H1 (cell line): Measurements from ENCODE around the gene UVRAG. TPM values are rescaled to one million over a fixed set of nuclear protein-coding genes. Genes with fewer than 3 reads are reported as not detected.
"Not testable (repeated sequence)": the region's sequence is repeated elsewhere in the genome, so short reads cannot be mapped to it uniquely, and the experiment has no call there.

Experiments used
- CTCF ChIA-PET: fragments of 300-600 bp; sonication (Branson Sonifier 250); formaldehyde crosslinking; loops from one replicate; lab custom pipeline; 2021; ENCODE audit not compliant: partially characterized antibody; lab: Charles Lee
- POLR2A ChIA-PET: fragments of 300-600 bp; sonication (Branson Sonifier 250); formaldehyde crosslinking; loops from one replicate; lab custom pipeline; 2021; ENCODE audit warnings: inconsistent platforms; ENCODE audit not compliant: partially characterized antibody; lab: Charles Lee
- DNase-seq, 2 experiments: peaks; one replicate each; pipeline versions ENCODE4 v3.0.0 to v3.0.0-alpha.2; 2010 to 2022; ENCODE audit warnings: low spot score in 2 of 2, low read depth in 1 of 2, mixed read lengths in 1 of 2
- FAIRE-seq: peaks from 2 replicates; lab custom pipeline; 2011; peaks lifted over from hg19 to GRCh38; lab: Jason Lieb, UNC
- H2AFZ ChIP-seq: 2 replicates; pipeline ENCODE4 v1.8.1; 2012; ENCODE audit warnings: low read length, inconsistent platforms
- H2AK5ac ChIP-seq: 2 replicates; pipeline ENCODE4 v1.6.1; 2013; ENCODE audit warnings: low read depth, low read length
- H2BK120ac ChIP-seq: replicated peaks from 2 replicates; pipeline ENCODE3; 2013; ENCODE audit warnings: low read depth, low read length, inconsistent platforms
- H2BK12ac ChIP-seq: 2 replicates; pipeline ENCODE4 v1.6.1; 2013; ENCODE audit warnings: low read depth, low read length
- H2BK15ac ChIP-seq: 2 replicates; pipeline ENCODE4 v1.6.1; 2013; ENCODE audit warnings: low read length
- H2BK20ac ChIP-seq: 2 replicates; pipeline ENCODE4 v1.6.1; 2013; ENCODE audit warnings: low read length
- H2BK5ac ChIP-seq: 2 replicates; pipeline ENCODE4 v1.6.1; 2013; ENCODE audit warnings: low read depth, low read length
- H3K14ac ChIP-seq: 2 replicates; pipeline ENCODE4 v1.6.1; 2013; ENCODE audit warnings: inconsistent platforms; ENCODE audit not compliant: insufficient read length
- H3K18ac ChIP-seq: 2 replicates; pipeline ENCODE4 v1.6.1; 2013; ENCODE audit warnings: low read length; ENCODE audit errors: extremely low read depth
- H3K23ac ChIP-seq: 2 replicates; pipeline ENCODE4 v1.6.1; 2013; ENCODE audit warnings: inconsistent platforms; ENCODE audit not compliant: insufficient read length
- H3K23me2 ChIP-seq: 2 replicates; pipeline ENCODE4 v1.6.1; 2013; ENCODE audit warnings: low read depth, low read length
- H3K27ac ChIP-seq: 2 replicates; pipeline ENCODE4 v1.6.1; 2011; ENCODE audit warnings: low read depth, low read length, inconsistent platforms
- H3K27me3 ChIP-seq, 4 experiments: replicated peaks in 1 of 4; 1 replicate in 1 of 4; 2 replicates in 3 of 4; pipeline versions ENCODE4 v1.6.1 to v1.8.1; 2011 to 2013; ENCODE audit warnings: low read length in 3 of 4, mild to moderate bottlenecking in 3 of 4, inconsistent platforms in 2 of 4, mixed read lengths in 2 of 4, moderate library complexity in 1 of 4; ENCODE audit not compliant: control insufficient read depth in 3 of 4, insufficient read depth in 3 of 4; ENCODE audit errors: extremely low read depth in 1 of 4
- H3K36me3 ChIP-seq, 4 experiments: 2 replicates each; pipeline versions ENCODE4 v1.6.1 to v1.8.1; 2011 to 2013; ENCODE audit warnings: mild to moderate bottlenecking in 4 of 4, low read length in 3 of 4, moderate library complexity in 2 of 4, control low read depth in 1 of 4, inconsistent platforms in 1 of 4; ENCODE audit not compliant: insufficient read depth in 4 of 4, control insufficient read depth in 2 of 4
- H3K4ac ChIP-seq: replicated peaks from 2 replicates; pipeline ENCODE3; 2013; ENCODE audit warnings: low read length, low read depth, mixed read lengths, inconsistent platforms; ENCODE audit not compliant: insufficient read length
- H3K4me1 ChIP-seq, 4 experiments: replicated peaks in 1 of 4; 1 replicate in 1 of 4; 2 replicates in 3 of 4; pipeline versions ENCODE4 v1.6.1 to v1.8.1; 2011 to 2013; ENCODE audit warnings: low read length in 3 of 4, inconsistent platforms in 2 of 4, mixed read lengths in 1 of 4; ENCODE audit not compliant: insufficient read depth in 4 of 4, control insufficient read depth in 3 of 4
- H3K4me2 ChIP-seq, 2 experiments: 2 replicates each; pipeline versions ENCODE4 v1.6.1 to v1.8.1; 2011 to 2013; ENCODE audit warnings: low read depth in 2 of 2, low read length in 2 of 2, control low read depth in 1 of 2, inconsistent platforms in 1 of 2, mild to moderate bottlenecking in 1 of 2; ENCODE audit not compliant: insufficient read depth in 1 of 2
- H3K4me3 ChIP-seq, 4 experiments: fragments of 200-600, 300-600 bp in 1 of 4; sonication (generic), shearing (Covaris generic), sonication (Bioruptor Twin) in 1 of 4; 2 replicates each; pipeline versions ENCODE4 v1.5.1 to v1.8.1; 2011 to 2016; ENCODE audit warnings: low read length in 4 of 4, low read depth in 3 of 4, control low read depth in 2 of 4, inconsistent platforms in 2 of 4, mild to moderate bottlenecking in 2 of 4, mixed read lengths in 1 of 4, moderate library complexity in 1 of 4; ENCODE audit not compliant: insufficient read depth in 2 of 4; ENCODE audit errors: extremely low read depth in 1 of 4
- H3K56ac ChIP-seq: replicated peaks from 2 replicates; pipeline ENCODE3; 2013; ENCODE audit warnings: low read depth, mild to moderate bottlenecking, mixed read lengths, low read length, inconsistent platforms; ENCODE audit not compliant: insufficient read length
- H3K79me1 ChIP-seq: 2 replicates; pipeline ENCODE4 v1.6.1; 2013; ENCODE audit warnings: low read depth, low read length, control low read depth
- H3K79me2 ChIP-seq, 2 experiments: 2 replicates each; pipeline versions ENCODE4 v1.6.1 to v1.8.1; 2012 to 2013; ENCODE audit warnings: low read length in 2 of 2, mild to moderate bottlenecking in 2 of 2, inconsistent platforms in 1 of 2; ENCODE audit not compliant: insufficient read depth in 2 of 2, control insufficient read depth in 1 of 2
- H3K9ac ChIP-seq, 4 experiments: replicated peaks in 1 of 4; 1 replicate in 1 of 4; 2 replicates in 3 of 4; pipeline versions ENCODE4 v1.6.1 to v1.8.1; 2011 to 2013; ENCODE audit warnings: low read depth in 3 of 4, low read length in 3 of 4, control low read depth in 2 of 4, mild to moderate bottlenecking in 2 of 4, moderate library complexity in 2 of 4, inconsistent platforms in 1 of 4; ENCODE audit errors: extremely low read depth in 1 of 4
- H3K9me3 ChIP-seq, 2 experiments: 2 replicates each; pipeline versions ENCODE4 v1.6.1 to v1.8.1; 2012 to 2013; ENCODE audit warnings: mild to moderate bottlenecking in 2 of 2, moderate library complexity in 2 of 2, control low read depth in 1 of 2, inconsistent platforms in 1 of 2, low read depth in 1 of 2, low read length in 1 of 2, mixed read lengths in 1 of 2; ENCODE audit not compliant: insufficient read depth in 2 of 2
- H4K20me1 ChIP-seq, 2 experiments: replicated peaks in 1 of 2; 2 replicates each; pipeline versions ENCODE3 to v1.8.1; 2011 to 2013; ENCODE audit warnings: inconsistent platforms in 2 of 2, low read length in 2 of 2, mild to moderate bottlenecking in 1 of 2; ENCODE audit not compliant: insufficient read depth in 2 of 2, control insufficient read depth in 1 of 2
- H4K5ac ChIP-seq: 2 replicates; pipeline ENCODE4 v1.6.1; 2013; ENCODE audit warnings: low read length, low read depth, mixed read lengths, inconsistent platforms; ENCODE audit not compliant: insufficient read length
- H4K8ac ChIP-seq: 2 replicates; pipeline ENCODE4 v1.8.0; 2013; ENCODE audit warnings: mild to moderate bottlenecking, moderate library complexity, low read length, inconsistent platforms; ENCODE audit not compliant: insufficient read depth; ENCODE audit errors: extremely low read depth
- H4K91ac ChIP-seq: replicated peaks from 2 replicates; pipeline ENCODE3; 2013; ENCODE audit warnings: low read length, mixed read lengths, inconsistent platforms; ENCODE audit not compliant: insufficient read length
- WGBS, 2 experiments: shearing (Covaris generic) in 1 of 2; methylation state at CpG; one replicate each; pipeline versions ENCODE4 v1.1.6 to v1.1.7; 2013 to 2015; ENCODE audit warnings: low lambda C conversion rate in 2 of 2, mixed read lengths in 2 of 2, inconsistent platforms in 1 of 2, low coverage in 1 of 2, missing lambda C conversion rate in 1 of 2; ENCODE audit not compliant: insufficient replicate concordance in 2 of 2, insufficient coverage in 1 of 2, insufficient read length in 1 of 2; ENCODE audit errors: extremely low coverage in 1 of 2, missing lambda C conversion rate in 1 of 2; 5-methylcytosine and 5-hydroxymethylcytosine counted together
- polyA plus RNA-seq, 7 experiments: library from polyadenylated mRNA; depleted of rRNA in 3 of 7; stranded (reverse) in 5 of 7; unstranded in 2 of 7; fragments of >200 nt in 5 of 7; fragments of 200-250 nt in 2 of 7; gene quantifications; 1 replicate in 5 of 7; 2 replicates in 1 of 7; 4 replicates in 1 of 7; pipeline versions ENCODE4 v1.2.1 to v1.2.3, GENCODE V29; 2011 to 2013; ENCODE audit warnings: missing spikeins in 2 of 7, mixed read lengths in 2 of 7
- total RNA-seq: library from RNA; stranded (reverse); fragmentation: NEBNext Ultra II Directional; extraction: Animal tissue kit (Norgen Biotek cat#: 25700); gene quantifications from 2 replicates; pipeline ENCODE4 v1.2.1, GENCODE V29; 2021

Gene UVRAG
- total and polyA plus RNA-seq, 2 of the 8 experiments (the other 6 are each of a cell fraction or from before 2014, with no cell fraction given): 5.5 to 14.7 TPM

DNA sequence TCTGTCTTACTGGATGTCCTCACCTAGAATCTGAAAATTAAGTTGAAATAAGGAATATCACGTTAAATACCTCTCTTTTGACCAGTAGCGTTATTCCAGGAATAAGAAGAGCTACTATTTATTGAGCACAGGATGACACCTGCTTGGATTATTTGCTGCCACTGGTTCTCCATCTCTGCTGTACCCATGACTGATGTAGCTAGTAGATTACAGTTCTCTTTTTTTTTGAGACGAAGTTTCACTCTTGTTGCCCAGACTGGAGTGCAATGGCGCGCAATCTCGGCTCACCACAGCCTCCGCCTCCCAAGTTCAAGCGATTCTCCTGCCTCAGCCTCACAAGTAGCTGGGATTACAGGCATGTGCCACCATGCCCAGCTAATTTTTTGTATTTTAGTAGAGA is 65.3 kb downstream of the UVRAG start:
- WGBS, 2 experiments: 91% methylated on average over 8 of the region's 8 CpGs; no CpG with 5 or more reads in 1 of the 2 experiments
- POLR2A ChIA-PET: interaction anchor here (0.7 kb wide), 1 partner anchor 21 kb away, joined by 3 read pairs; no protein-coding TSS in a partner anchor

More for the DNA sequence above, 65.3 kb downstream of the UVRAG start:
- not testable (repeated sequence) for H2BK12ac ChIP-seq, H3K14ac ChIP-seq, FAIRE-seq, H3K9me3 ChIP-seq, H2AK5ac ChIP-seq, H4K91ac ChIP-seq, H3K79me1 ChIP-seq, H2BK20ac ChIP-seq, H3K56ac ChIP-seq, H2AFZ ChIP-seq, H4K8ac ChIP-seq, H3K36me3 ChIP-seq, H3K4me1 ChIP-seq, H3K9ac ChIP-seq, H3K18ac ChIP-seq, H3K4me2 ChIP-seq, H3K79me2 ChIP-seq, H2BK120ac ChIP-seq, H3K27me3 ChIP-seq, DNase-seq, H4K5ac ChIP-seq, H2BK5ac ChIP-seq, H3K4ac ChIP-seq, H3K23ac ChIP-seq, H3K23me2 ChIP-seq, H2BK15ac ChIP-seq, H4K20me1 ChIP-seq, H3K4me3 ChIP-seq, H3K27ac ChIP-seq
- CTCF ChIA-PET: interaction anchor here (0.6 to 1.7 kb wide), 5 partner anchors 13 to 350 kb away, joined by 3 to 9 read pairs (median 3); no protein-coding TSS in a partner anchor
